AG10803 (cell line): Measurements from ENCODE around the gene PLEKHG2.

Experiments used
- DNase-seq: peaks from one replicate; pipeline ENCODE4 v3.0.0; 2010; ENCODE audit warnings: low read depth
- H3K4me3 ChIP-seq: 2 replicates; pipeline ENCODE4 v1.5.1; 2011; ENCODE audit warnings: mild to moderate bottlenecking, low read length, control low read depth
- CTCF ChIP-seq: conservative IDR thresholded peaks from 2 replicates; pipeline ENCODE4 v1.5.1; 2011; ENCODE audit warnings: mild to moderate bottlenecking, low read length, control low read depth, inconsistent platforms

The PLEKHG2 gene, protein sequence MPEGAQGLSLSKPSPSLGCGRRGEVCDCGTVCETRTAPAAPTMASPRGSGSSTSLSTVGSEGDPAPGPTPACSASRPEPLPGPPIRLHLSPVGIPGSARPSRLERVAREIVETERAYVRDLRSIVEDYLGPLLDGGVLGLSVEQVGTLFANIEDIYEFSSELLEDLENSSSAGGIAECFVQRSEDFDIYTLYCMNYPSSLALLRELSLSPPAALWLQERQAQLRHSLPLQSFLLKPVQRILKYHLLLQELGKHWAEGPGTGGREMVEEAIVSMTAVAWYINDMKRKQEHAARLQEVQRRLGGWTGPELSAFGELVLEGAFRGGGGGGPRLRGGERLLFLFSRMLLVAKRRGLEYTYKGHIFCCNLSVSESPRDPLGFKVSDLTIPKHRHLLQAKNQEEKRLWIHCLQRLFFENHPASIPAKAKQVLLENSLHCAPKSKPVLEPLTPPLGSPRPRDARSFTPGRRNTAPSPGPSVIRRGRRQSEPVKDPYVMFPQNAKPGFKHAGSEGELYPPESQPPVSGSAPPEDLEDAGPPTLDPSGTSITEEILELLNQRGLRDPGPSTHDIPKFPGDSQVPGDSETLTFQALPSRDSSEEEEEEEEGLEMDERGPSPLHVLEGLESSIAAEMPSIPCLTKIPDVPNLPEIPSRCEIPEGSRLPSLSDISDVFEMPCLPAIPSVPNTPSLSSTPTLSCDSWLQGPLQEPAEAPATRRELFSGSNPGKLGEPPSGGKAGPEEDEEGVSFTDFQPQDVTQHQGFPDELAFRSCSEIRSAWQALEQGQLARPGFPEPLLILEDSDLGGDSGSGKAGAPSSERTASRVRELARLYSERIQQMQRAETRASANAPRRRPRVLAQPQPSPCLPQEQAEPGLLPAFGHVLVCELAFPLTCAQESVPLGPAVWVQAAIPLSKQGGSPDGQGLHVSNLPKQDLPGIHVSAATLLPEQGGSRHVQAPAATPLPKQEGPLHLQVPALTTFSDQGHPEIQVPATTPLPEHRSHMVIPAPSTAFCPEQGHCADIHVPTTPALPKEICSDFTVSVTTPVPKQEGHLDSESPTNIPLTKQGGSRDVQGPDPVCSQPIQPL (N-terminal part only)

GRCh38 chr19:39412100-39412866, at the start of gene PLEKHG2:
Gene PLEKHG2 (plus strand): TSS chr19:39412669. CDS start chr19:39414087, 1,418 bp downstream.
- peak within 1 kb of the TSS; percentile 87 for H3K4me3 ChIP-seq
- peak; percentile 100 for DNase-seq
- TF ChIP-seq CTCF, result peak; percentile 69

DNA sequence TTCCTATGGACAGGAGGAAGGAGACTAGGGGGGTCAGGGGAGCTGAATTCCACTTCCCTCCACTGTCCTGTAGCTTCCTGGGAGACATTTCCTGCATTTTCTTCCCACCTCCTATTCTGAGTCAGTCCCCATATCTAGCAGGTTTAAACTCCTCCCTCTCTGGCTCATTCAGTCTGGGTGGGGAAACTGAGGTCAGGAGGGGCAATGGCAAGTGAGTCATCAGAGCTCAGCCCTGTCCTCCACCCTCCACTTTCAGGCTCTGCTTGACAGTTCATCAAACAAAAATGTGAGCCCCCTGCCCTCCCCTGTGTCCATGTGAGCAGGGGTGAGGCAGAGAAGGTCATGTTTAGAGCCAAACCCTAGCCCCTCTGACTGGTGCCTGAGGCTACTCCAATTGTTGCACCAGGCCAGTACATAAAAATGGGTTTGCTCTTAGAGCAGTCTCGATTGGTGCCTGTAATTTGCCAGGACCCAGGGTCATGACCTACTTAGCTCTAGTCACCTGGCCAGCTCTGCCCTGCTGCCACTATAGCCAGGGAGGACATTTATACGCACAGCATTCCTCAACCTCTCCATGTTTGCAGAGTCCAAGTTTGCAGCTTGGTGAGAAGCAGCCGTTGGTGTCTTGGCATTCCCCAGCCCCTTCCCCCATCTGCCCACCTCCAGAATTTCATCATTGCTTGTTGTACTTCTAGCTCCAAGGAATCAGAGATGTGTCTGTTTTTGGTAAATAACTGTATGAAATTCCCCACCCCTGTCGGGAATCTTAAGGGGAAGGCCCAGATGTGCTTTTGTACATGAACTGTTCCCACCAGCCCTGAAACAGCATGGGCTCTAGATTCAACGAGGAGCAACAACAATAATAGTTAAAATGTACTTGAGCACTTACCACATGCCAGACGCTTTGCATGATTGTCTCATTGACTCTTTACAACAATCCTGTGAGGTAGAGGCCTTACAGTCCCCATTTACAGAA, 49.5 kb upstream of the PLEKHG2 start:
- DNase-seq, result peak; percentile 63
- H3K4me3 ChIP-seq, result no peak overlapping the region
- no peak for TF ChIP-seq CTCF

DNA sequence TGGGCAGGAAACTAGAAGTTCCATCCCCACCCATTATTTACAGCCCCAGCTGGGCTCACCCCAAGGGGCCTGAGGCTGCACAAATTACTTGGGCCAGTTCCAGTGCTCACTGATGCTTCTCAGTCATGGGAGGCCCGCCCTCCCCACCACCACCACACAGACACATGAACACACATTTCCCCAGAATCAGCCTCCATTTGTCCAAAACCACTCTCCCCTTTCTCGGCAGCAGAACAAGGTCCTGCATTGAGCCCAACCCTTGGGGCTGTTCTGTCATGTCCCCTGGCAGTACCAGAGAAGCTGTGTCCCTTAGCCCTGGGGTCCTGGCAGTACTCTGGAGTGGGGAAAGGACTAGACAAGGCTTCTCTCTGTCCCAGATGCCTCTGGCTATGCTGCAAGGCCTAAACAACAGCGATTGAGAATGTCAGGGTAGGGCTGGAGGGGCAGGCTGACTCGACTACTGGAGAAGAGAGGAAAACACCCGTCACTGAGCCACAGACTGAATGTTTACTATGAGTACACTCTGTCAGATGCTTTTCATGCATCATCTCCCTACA, 48.5 kb upstream of the PLEKHG2 start:
- no peak overlapping the region for H3K4me3 ChIP-seq
- TF ChIP-seq CTCF, result no peak
- peak; percentile 75 for DNase-seq

DNA sequence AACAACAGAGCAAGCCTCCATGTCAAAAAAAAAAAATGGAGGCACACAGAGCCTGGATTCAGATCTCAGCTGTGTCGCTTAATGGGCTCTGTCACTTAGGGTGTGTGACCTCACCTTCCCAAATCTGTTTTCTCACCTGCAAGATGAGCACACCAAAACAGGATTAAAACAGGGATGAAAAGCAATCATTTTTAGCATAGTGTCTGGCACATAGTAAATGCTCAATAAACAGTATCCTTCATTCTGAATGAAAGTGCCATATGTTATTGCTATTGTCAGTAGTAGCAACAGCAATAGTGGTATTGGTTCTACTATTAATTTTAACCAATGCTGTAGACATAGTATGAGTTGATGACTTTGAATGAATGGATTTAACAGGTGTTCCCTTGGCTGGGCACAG, 46.9 kb upstream of the PLEKHG2 start:
- no peak for TF ChIP-seq CTCF
- H3K4me3 ChIP-seq, result no peak overlapping the region
- no peak for DNase-seq

GRCh38 chr19:39369200-39369599, 43.3 kb upstream of the PLEKHG2 start:
- TF ChIP-seq CTCF, result no peak
- DNase-seq, result no peak
- no peak overlapping the region for H3K4me3 ChIP-seq

- H3K4me3 ChIP-seq, result no peak overlapping the region
- no peak for DNase-seq
- TF ChIP-seq CTCF, result no peak
Measured at GRCh38 chr19:39370735-39371134, 41.7 kb upstream of the PLEKHG2 start.
